Measurements from ENCODE around the gene KCNIP4.
"Not testable (repeated sequence)": the region's sequence is repeated elsewhere in the genome, so short reads cannot be mapped to it uniquely, and the experiment has no call there.

KCNIP4 gene

GRCh38 chr4:21948347-21949072 lies at the start of gene KCNIP4:
TSS of gene KCNIP4 (minus strand) at chr4:21948772.
- Histone ChIP-seq H3K4me2 (ENCODE audit: low read depth, low read length, poor library complexity, severe bottlenecking) (no peak within 1 kb of the TSS), H3K79me2 (ENCODE audit: insufficient read depth, low read length) (no peaks in the 10 kb centered on the region), H3F3A (ENCODE audit: low read depth) (no peaks in the 10 kb centered on the region), H3K27me3 (ENCODE audit: insufficient read depth, low read length, poor library complexity, severe bottlenecking) (no peaks in the 10 kb centered on the region), H3K9me3 (ENCODE audit: insufficient read depth, low read depth, low read length) (peaks cover 2% of the 10 kb centered on the region; the same call in 1 of the 2 replicates), H3K4me1 (ENCODE audit: insufficient read depth, low read length, poor library complexity, severe bottlenecking) (no peaks in the 10 kb centered on the region), H4K20me1 (ENCODE audit: insufficient read depth, low read length, poor library complexity, severe bottlenecking) (no peaks in the 10 kb centered on the region), H3K36me3 (ENCODE audit: insufficient read depth, low read length) (no peaks in the 10 kb centered on the region), H3K9ac (ENCODE audit: low read depth, low read length, poor library complexity, severe bottlenecking) (no peak within 1 kb of the TSS), H3K4me3 (ENCODE audit: low read length, poor library complexity, severe bottlenecking) (no peak within 1 kb of the TSS), H2AFZ (ENCODE audit: low read length) (no peak within 1 kb of the TSS), H3K9me2 (replicated peaks; ENCODE audit: low read depth, low read length) (no peaks in the 10 kb centered on the region)
- TF ChIP-seq, protein P1, sequence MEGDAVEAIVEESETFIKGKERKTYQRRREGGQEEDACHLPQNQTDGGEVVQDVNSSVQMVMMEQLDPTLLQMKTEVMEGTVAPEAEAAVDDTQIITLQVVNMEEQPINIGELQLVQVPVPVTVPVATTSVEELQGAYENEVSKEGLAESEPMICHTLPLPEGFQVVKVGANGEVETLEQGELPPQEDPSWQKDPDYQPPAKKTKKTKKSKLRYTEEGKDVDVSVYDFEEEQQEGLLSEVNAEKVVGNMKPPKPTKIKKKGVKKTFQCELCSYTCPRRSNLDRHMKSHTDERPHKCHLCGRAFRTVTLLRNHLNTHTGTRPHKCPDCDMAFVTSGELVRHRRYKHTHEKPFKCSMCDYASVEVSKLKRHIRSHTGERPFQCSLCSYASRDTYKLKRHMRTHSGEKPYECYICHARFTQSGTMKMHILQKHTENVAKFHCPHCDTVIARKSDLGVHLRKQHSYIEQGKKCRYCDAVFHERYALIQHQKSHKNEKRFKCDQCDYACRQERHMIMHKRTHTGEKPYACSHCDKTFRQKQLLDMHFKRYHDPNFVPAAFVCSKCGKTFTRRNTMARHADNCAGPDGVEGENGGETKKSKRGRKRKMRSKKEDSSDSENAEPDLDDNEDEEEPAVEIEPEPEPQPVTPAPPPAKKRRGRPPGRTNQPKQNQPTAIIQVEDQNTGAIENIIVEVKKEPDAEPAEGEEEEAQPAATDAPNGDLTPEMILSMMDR (conservative IDR thresholded peaks at IDR 0.05; ENCODE audit: low read length): no peak
- no peak for TF ChIP-seq EZH2phosphoT487 (IDR thresholded peaks at IDR 0.05; ENCODE audit: borderline replicate concordance)

DNA sequence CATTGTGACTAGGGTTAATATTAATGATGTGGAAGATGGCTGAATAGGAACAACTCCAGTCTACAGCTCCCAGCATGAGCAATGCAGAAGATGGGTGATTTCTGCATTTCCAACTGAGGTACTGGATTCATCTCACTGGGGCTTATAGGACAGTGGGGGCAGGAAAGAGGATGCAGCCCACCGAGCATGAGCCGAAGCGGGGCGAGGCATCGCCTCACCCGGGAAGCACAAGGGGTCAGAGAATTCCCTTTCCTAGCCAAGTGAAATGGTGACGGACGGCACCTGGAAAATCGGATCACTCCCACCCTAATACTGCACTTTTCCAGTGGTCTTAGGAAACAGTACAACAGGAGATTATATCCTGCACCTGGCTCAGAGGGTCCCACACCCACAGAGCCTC lies 48.0 kb upstream of the KCNIP4 start:
- not testable (repeated sequence) for H3K36me3 ChIP-seq (ENCODE audit: insufficient read depth, low read length); H3K27me3 ChIP-seq (ENCODE audit: insufficient read depth, low read length, poor library complexity, severe bottlenecking); H4K20me1 ChIP-seq (ENCODE audit: insufficient read depth, low read length, poor library complexity, severe bottlenecking); H3K4me1 ChIP-seq (ENCODE audit: insufficient read depth, low read length, poor library complexity, severe bottlenecking); H3K9me3 ChIP-seq (ENCODE audit: insufficient read depth, low read depth, low read length); H2AFZ ChIP-seq (ENCODE audit: low read length); H3K4me2 ChIP-seq (ENCODE audit: low read depth, low read length, poor library complexity, severe bottlenecking); H3K4me3 ChIP-seq (ENCODE audit: low read length, poor library complexity, severe bottlenecking); H3K9ac ChIP-seq (ENCODE audit: low read depth, low read length, poor library complexity, severe bottlenecking); H3F3A ChIP-seq (ENCODE audit: low read depth); H3K79me2 ChIP-seq (ENCODE audit: insufficient read depth, low read length); H3K9me2 ChIP-seq (replicated peaks; ENCODE audit: low read depth, low read length)

DNA sequence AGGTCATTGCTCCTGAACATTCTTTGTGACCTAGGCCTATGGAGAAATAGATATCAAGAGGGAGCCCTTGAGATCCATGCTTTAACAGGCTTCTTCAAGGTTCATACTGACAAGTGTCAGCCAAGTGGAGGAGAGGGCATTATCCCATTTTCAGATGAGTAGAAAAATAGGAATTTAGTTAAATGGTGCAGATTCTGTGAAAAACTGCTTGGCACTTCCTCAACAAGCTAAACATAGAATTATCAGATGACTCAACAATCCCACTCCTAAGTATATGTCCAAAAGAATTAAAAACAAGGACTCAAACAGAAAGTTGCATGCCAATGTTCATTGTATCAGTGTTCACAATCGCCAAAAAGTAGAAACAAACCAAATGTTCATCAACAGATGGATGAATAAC lies 43.8 kb upstream of the KCNIP4 start:
- no peak overlapping the region for H3K4me3 ChIP-seq (ENCODE audit: low read length, poor library complexity, severe bottlenecking)
- H3K9me2 ChIP-seq (replicated peaks; ENCODE audit: low read depth, low read length): no peaks in the 10 kb centered on the region
- no peaks in the 10 kb centered on the region for H3K36me3 ChIP-seq (ENCODE audit: insufficient read depth, low read length)
- no peaks in the 10 kb centered on the region for H3K9me3 ChIP-seq (ENCODE audit: insufficient read depth, low read depth, low read length)
- H3K79me2 ChIP-seq (ENCODE audit: insufficient read depth, low read length): no peaks in the 10 kb centered on the region
- H3K27me3 ChIP-seq (ENCODE audit: insufficient read depth, low read length, poor library complexity, severe bottlenecking): no peaks in the 10 kb centered on the region
- H2AFZ ChIP-seq (ENCODE audit: low read length): no peak overlapping the region
- no peaks in the 10 kb centered on the region for H3K4me1 ChIP-seq (ENCODE audit: insufficient read depth, low read length, poor library complexity, severe bottlenecking)
- H3K9ac ChIP-seq (ENCODE audit: low read depth, low read length, poor library complexity, severe bottlenecking): no peak overlapping the region
- H3F3A ChIP-seq (ENCODE audit: low read depth): no peaks in the 10 kb centered on the region
- TF ChIP-seq, protein P1 (conservative IDR thresholded peaks at IDR 0.05; ENCODE audit: low read length): no peak
- TF ChIP-seq EZH2phosphoT487 (IDR thresholded peaks at IDR 0.05; ENCODE audit: borderline replicate concordance): no peak
- H3K4me2 ChIP-seq (ENCODE audit: low read depth, low read length, poor library complexity, severe bottlenecking): no peak overlapping the region
- no peaks in the 10 kb centered on the region for H4K20me1 ChIP-seq (ENCODE audit: insufficient read depth, low read length, poor library complexity, severe bottlenecking)

DNA sequence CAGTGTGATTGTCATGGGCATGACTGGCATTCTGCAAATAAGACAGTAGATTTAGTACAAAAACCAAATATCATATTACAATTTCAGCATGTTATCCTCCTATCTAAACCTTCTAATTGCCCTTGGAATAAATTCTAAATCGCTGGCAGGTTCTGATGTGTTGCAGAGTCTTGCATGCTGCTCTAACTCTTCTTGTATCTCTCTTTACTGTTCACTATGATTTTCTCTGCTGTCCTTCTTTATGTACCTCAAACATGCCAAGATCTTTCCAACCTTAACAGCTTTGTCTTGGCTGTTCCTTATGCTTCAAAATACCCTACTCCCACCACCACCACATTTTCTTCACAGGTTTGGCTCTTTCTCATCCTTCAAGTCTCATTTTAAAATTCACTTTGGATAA lies 43.0 kb upstream of the KCNIP4 start:
- Histone ChIP-seq H3K4me3 (ENCODE audit: low read length, poor library complexity, severe bottlenecking) (no peak overlapping the region), H3K9me2 (replicated peaks; ENCODE audit: low read depth, low read length) (no peaks in the 10 kb centered on the region), H3K4me2 (ENCODE audit: low read depth, low read length, poor library complexity, severe bottlenecking) (no peak overlapping the region), H3K27me3 (ENCODE audit: insufficient read depth, low read length, poor library complexity, severe bottlenecking) (no peaks in the 10 kb centered on the region), H3K4me1 (ENCODE audit: insufficient read depth, low read length, poor library complexity, severe bottlenecking) (no peaks in the 10 kb centered on the region), H2AFZ (ENCODE audit: low read length) (no peak overlapping the region), H3K79me2 (ENCODE audit: insufficient read depth, low read length) (no peaks in the 10 kb centered on the region), H3F3A (ENCODE audit: low read depth) (no peaks in the 10 kb centered on the region), H3K9me3 (ENCODE audit: insufficient read depth, low read depth, low read length) (no peaks in the 10 kb centered on the region), H3K36me3 (ENCODE audit: insufficient read depth, low read length) (no peaks in the 10 kb centered on the region), H3K9ac (ENCODE audit: low read depth, low read length, poor library complexity, severe bottlenecking) (no peak overlapping the region), H4K20me1 (ENCODE audit: insufficient read depth, low read length, poor library complexity, severe bottlenecking) (no peaks in the 10 kb centered on the region)
- TF ChIP-seq, protein P1 (conservative IDR thresholded peaks at IDR 0.05; ENCODE audit: low read length): no peak
- TF ChIP-seq EZH2phosphoT487 (IDR thresholded peaks at IDR 0.05; ENCODE audit: borderline replicate concordance): no peak
